ENCODE data around the gene CBARP. TPM values are rescaled to one million over a fixed set of nuclear protein-coding genes. Genes with fewer than 3 reads are reported as not detected.

CBARP gene
- total RNA-seq, 1 experiment from 2014 or later: 5.6 TPM

DNA sequence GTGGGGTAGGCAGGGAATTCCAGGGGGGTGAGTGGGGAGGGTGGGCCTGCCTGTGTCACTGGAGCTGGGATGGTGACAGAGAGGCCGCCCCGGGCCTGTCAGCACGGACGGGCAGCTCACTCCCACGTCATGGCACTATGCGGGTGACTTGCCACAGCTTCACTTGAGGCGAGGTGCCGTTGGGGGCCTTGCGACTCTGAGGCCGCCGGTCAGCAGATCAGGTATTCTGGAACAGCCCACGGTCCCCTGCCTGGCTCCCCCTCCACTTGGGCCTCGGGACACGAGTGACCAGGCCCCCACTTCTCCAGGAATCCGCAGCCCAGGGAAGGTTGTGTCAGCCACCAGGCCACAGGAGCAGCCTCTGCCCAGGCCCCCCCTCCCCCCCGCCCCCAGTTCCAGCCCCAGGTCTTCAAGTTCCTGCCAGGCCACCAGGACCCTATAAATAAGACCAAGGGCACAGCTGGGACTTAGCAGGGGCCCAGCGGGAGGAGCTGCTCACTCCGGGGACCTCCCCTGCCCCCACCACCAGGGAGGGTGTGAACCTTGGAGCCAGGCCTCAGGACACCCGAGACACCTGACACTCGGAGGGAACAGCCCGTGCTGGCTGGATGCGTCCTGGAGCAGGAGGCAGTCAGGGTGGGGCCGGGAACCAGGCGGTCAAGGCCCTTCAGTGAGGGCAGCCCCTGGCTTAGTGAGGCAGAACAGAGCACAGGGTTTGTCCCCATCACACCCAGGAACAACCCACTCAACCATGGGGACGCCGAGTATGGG lies 7.9 kb upstream of the CBARP start:
- no peak for DNase-seq (ENCODE audit: low spot score)

DNA sequence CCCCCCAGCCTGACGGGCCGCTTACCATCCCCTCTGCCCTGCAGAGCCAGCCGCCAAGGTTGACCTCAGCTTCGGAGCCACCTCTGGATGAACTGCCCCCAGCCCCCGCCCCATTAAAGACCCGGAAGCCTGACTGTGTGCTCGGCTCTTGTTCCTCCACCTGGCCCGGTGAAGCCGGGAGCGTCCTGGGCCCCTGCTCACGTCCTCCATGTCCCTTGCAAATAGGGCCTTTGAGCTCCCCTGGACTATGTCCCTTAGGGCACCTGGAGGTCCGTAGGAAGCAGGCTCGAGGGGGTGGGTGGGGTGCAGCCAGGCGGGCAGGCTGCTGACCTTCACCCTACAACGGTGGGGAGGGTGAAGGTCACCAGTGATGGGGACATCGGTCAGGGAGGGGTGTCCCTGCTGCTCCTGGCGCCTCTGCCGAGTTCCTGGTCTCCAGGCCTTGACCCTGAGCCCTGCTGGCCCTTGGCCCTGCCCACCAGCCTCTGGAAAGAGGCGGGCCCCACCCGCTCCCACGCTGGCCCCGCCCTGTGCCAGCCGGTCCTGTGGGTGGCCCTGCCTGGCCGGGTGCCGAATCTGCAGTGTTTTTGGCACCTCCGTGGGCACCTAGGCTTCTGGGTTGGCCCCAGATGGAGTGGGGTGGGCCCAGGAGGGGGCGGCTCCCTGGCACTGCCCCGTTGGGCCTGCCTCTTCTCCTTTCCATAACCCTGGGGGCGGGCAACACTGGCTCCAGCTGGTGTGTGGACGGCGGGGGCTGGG lies 7.1 kb upstream of the CBARP start:
- DNase-seq (ENCODE audit: low spot score): no peak
- in situ Hi-C loops (cut with HindIII; ENCODE audit: low sequenced_read_pairs): no loop called here

More for the DNA sequence above, 7.9 kb upstream of the CBARP start:
- in situ Hi-C loops (cut with HindIII; ENCODE audit: low sequenced_read_pairs): no loop called here

DNA sequence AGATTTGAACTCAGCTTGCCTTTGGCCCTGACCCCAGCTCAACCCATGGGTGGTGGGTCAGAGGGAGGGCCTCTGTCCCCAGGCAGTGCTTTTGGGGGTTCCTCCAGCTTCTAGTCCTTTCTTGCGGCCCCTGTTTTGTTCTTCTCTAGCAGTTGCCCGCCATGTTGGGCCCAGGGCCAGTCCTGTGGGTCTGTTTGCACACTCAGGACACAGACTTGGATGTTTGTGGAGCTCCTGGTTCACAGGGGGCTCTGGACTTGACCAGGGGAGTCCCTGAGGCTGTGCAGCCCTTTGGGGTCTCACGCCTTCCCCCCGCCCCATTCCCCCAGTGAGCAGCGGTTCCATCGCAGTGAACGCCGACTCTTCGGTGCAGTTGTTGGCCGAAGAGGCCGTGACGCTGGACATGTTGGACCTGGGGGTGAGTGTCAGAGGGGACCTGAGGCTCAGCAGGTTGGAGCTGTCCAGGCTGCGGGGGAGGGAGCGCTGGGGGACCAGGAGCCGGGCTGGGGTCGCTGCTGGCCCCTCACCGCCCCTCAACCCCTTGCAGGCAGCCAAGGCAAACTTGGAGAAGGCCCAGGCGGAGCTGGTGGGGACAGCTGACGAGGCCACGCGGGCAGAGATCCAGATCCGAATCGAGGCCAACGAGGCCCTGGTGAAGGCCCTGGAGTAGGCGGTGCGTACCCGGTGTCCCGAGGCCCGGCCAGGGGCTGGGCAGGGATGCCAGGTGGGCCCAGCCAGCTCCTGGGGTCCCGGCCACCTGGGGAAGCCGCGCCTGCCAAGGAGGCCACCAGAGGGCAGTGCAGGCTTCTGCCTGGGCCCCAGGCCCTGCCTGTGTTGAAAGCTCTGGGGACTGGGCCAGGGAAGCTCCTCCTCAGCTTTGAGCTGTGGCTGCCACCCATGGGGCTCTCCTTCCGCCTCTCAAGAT lies 6.2 kb upstream of the CBARP start:
- peak; percentile 90 for DNase-seq (ENCODE audit: low spot score)
- in situ Hi-C loops (cut with HindIII; ENCODE audit: low sequenced_read_pairs): no loop called here

DNA sequence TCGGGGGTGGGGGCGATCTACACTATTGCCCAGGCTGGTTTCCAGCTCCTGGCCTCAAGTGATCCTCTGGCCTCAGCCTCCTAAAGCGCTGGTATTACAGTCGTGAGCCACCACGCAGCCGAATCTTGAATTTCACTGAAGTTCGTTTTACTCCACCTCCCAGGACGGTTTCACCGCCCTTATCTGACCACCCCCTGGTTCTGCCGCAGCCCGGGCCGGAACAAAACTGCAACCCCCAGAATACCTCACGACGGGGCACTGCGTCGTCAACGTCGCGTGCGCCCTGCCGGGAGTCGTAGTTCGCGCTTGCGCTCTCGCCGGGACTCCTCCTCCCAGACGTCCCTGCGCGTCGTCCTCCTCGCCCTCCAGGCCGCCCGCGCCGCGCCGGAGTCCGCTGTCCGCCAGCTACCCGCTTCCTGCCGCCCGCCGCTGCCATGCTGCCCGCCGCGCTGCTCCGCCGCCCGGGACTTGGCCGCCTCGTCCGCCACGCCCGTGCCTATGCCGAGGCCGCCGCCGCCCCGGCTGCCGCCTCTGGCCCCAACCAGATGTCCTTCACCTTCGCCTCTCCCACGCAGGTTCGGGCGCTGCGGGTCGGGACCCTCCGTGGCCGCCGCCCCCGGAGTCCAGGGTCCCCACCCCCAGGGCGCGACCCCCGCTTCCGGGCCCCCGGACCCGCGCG lies 3.8 kb upstream of the CBARP start, which contains the start of gene ATP5F1D:
ATP5F1D (plus strand) TSS at position 335 of the 679 bp plus-strand sequence; CDS start at position 435, 100 bp downstream.
- in situ Hi-C loops (cut with HindIII; ENCODE audit: low sequenced_read_pairs): no loop called here
- peak; percentile 92 for DNase-seq (ENCODE audit: low spot score)

DNA sequence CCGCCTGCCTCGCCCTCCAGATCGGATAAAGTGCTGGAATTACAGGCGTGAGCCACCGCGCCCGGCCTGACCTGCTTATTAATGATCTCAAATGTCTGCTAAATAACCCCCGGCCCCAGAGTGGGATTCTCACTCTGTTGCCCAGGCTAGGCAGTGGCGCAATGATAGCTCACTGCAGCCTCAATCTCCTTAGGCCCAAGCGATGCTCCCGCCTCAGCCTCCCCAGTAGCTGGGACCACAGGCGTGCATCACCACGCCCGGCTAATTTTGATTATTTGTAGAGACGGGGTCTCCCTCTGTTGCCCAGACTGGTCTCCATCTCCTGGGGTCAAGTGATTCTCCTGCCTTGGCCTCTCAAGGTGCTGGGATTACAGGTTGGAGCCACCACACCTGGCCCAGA lies 3.1 kb upstream of the CBARP start:
- in situ Hi-C loops (cut with HindIII; ENCODE audit: low sequenced_read_pairs): no loop called here
- DNase-seq (ENCODE audit: low spot score): no peak

DNA sequence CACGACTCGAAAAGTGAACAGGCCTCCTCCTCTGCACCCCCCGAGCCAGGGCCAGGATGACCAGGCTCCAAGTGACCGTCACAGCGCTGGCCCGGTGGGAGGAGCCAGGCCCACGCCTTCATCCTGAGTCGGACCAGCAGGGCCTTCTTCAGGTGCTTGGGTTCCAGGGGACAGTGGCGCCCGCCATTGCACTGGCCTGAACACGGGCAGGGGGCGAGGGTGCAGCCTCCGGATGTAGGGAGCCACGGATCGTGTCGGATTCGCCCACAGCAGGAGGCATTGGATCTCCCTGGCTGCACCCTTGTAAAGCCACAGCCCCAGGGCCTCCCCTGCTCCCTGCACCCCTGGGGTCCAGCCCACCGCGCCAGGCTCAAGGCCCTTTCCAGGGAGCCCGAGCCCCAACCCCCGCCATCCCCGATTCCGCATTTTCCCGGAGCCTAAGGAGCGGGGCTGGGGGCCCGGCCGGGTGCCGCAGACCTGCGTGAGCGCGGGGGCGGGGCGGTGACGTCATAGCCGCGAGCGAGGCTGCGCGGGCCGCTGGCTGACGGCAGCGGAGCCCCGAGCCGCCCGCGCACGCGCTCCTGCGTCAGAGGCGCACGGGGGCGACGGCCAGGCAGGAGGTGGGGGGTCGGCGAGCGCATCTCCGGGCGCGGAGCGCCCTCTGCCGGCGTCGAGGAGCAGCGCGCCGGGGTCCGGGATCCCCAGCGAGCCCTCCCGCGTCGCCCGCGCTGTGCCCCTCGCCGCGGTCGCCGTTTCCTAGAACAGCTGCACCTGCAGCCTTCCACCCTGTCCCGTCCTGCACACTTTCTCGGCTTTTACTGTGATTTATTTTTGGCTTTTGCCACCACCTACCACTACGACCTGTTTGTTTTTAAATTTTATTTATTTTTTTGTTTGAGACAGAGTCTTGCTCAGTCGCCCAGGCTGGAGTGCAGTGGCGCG lies 2.3 kb upstream of the CBARP start:
- in situ Hi-C loops (cut with HindIII; ENCODE audit: low sequenced_read_pairs): no loop called here
- peak; percentile 86 for DNase-seq (ENCODE audit: low spot score)

DNA sequence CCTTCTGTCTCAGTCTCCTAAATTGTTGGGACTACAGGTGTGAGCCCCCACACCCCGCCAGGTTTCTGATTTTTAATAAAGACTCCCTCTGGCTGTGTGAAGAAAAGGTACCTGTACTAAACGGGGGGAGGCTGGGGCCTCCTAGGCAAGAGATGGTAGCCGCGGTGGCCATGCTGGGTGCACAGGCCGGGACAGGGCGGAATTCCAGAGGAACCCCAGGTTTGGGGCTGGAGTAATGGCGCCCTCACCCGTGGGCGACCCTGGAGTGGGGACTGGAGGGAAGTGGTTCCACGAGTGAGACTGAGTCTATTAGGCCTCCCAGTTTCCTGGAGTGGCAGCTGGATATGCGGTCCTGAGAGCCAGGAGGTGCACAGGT lies 1.6 kb upstream of the CBARP start:
- in situ Hi-C loops (cut with HindIII; ENCODE audit: low sequenced_read_pairs): no loop called here

DNA sequence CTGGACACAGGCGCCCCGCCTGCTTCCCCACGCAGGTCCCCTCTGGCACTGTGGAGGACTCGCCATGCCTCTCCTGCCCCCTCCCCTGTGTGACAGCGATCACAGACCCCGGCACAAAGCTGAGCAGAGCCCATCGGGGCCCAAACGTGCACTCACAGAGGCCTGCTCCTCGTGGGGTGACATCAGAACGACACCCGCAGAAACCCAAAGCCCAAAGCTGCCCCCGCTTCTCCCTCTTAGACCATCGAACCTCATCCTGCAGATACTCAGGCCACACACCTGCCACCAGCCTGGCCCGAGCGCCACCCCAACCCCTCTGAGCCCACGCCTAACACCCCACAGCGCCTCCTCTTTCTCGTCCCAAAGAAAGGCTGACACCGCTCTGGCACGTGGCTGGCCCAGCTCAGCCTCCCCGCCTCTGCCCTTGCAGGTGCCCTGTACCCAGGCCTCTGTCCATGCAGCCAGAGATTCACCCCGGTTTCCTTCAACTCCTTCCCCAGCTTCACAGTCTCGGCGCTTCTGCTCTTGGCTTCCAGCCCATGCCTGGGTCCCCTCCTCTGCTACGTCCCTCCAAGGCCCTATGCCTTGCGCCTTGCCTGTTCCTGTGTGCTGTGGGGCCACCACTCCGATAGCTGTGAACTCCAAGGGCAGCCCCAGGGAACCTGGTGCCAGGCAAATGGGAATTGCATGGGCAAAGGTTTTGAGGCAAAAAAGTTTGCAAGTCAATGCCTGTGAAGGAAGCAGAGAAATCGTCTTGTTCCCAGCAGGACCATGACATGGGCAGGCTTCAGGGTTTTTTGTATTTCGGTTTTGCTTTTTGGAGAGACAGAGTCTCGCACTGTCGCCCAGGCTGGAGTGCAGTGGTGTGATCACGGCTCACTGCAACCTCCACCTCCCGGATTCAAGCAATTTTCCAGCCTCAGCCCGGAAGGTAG lies 831 bp upstream of the CBARP start:
- in situ Hi-C loops (cut with HindIII; ENCODE audit: low sequenced_read_pairs): no loop called here
- DNase-seq (ENCODE audit: low spot score): no peak

More for the DNA sequence above, 1.6 kb upstream of the CBARP start:
- DNase-seq (ENCODE audit: low spot score): no peak

DNA sequence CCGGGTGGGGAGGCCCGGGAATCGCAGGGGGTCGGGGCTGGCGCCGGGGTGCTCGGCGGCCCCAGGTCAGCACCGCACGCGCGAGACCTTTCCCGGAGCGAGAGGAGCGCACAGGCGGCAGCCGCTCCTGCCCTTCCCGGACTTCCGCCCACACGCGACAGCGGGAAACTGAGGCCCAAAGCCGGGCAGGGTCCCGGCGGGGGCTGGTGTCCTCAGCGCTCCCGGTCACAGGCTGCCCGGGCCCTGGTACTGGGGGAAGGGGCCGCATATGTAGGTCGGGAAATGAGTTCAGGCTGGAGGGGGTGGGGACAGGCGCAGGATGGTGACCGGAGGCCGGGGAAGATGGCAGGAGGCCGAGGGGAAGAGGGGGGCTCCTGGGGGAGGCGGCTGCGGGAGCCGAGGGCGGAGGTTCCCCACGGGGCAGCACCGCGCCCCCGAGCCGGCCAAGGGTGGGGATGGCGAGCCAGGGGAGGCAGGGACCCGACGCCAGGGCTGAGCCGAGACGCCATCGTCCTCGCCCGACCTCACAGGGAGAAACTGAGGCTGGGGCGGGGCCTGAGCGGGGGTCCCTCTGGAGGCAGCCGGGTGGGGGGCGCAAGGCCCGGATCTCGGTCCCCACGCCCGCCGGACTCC lies 662 bp downstream of the CBARP start:
- in situ Hi-C loops (cut with HindIII; ENCODE audit: low sequenced_read_pairs): no loop called here
- DNase-seq (ENCODE audit: low spot score): no peak

DNA sequence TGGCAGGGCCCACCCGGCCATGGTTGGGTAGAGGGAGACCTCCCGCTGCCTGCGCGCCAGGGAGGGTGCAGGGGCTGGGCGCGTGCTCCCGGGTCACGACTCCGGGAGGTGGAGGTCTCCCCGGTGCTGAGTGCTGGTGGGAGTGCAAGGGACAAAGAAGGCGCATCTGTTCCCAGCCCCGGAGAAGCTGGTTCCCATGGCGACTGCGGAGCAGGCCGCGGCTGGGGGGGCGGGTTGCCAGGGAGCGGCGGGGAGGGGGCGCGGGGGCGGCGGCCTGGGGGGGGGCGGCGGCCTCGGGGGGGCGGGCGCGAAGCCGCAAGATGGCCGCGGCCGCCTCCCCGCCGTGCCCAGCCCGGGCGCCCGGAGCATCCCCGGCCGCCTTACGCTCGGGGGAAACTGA lies 1.2 kb downstream of the CBARP start:
- in situ Hi-C loops (cut with HindIII; ENCODE audit: low sequenced_read_pairs): no loop called here
- no peak for DNase-seq (ENCODE audit: low spot score)

DNA sequence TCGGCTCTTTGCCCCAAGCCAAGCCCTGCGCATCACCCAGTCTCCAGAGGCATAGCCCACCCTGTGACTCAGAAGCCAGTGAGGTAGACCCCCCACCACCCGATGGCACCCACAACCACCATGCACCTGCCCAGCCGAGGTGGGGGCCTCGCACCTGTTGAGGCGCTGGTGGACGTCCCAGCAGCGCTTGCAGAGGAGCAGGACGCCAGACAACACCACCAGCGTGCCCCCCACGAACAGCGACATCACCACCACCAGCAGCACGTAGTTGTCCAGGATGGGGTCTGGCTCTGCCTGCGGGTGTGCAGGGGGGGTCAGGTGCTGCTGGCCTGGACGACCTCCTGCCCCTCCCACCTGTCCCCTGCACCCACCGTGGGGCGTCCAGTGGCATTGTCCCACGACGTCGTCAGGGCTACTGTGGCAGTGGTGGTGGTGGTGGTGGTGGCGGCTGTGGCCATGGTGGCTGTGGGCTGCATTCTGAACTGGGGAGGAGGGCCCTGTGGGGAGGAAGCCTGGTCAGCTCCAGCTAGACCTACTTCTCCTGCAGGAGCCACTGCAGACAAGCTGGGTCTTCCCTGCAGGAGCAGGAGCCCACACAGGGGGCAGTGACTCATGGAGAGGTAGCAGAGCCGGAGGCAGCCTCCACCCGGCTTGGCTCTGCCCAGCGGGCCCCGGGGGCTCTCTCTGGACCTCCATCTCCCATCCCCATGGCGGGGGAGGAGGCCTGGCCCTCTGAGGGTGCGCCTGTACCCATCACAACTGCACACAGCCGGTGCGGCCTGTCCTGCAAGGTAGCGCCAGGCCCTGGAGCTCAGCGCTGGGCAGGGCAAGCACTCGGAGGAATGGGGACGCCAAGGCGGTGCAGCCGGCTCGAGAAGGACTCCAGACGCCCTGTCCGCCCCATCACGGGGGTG lies 1.9 kb downstream of the CBARP start:
- DNase-seq (ENCODE audit: low spot score): no peak
- in situ Hi-C loops (cut with HindIII; ENCODE audit: low sequenced_read_pairs): no loop called here

DNA sequence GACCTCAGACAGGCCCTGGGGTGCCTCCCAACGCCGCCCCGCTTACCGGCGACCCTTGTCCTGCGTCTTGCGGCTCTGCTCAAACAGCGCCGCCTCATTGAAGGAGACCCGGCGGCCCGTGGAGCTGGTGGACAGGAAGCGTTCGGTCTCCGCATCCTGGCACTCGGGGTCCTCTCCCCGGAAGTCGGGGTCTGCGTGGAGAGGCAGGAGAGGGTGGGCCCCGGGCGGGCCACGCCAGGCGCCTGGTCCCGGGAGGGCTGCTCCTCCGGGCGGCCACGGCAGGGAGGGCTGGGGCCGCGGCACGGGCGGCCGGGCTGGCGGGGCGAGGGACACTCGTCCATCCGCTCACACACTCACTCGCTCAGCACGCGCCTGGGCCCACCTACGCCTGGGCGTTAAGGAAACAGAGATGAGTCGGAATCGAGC lies 2.8 kb downstream of the CBARP start:
- DNase-seq (ENCODE audit: low spot score): no peak
- in situ Hi-C loops (cut with HindIII; ENCODE audit: low sequenced_read_pairs): no loop called here

DNA sequence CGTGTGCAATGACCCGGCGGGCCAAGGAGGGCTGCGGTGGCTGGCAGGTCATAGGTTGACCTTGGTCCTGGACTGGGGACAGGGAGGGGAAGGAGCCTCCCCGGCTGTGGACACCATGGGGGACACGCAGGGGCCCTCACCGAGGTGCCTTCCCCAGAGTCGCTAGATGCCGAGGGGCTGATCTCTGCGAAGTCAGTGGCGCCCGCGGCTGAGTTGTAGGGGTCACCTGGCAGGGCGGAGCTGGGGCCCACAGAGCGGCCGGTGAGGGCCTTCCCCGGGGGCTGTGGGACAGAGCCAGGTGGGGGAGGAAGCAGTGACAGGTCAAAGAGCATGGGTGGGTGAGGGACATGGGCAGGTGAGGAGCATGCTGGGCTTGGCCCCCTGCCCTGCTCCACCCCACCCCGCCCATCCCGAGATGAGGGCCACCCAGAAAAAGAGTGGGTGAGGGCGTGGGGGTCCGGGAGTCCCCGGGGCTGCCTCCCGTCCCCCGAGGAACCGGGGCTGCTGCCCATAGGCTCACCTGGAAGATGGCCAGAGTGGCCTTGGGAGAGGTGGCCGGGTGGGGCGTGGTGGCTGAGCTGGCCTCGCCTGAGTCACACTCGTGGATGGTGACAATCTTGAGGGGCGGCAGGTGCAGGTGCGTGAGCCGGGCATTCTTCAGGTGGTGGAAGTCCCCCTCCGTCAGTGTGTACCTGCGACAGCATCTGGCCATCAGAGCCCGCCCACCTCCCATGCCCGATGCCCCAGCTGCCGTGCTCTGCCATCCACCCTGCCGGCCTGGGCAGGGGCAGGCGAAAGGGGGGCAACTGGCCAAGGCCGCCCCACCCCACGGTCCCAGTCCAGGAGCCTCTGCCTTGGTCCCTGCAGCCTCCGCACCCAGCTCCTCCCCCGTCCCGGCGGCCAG lies 3.5 kb downstream of the CBARP start:
- in situ Hi-C loops (cut with HindIII; ENCODE audit: low sequenced_read_pairs): no loop called here
- DNase-seq (ENCODE audit: low spot score): no peak

DNA sequence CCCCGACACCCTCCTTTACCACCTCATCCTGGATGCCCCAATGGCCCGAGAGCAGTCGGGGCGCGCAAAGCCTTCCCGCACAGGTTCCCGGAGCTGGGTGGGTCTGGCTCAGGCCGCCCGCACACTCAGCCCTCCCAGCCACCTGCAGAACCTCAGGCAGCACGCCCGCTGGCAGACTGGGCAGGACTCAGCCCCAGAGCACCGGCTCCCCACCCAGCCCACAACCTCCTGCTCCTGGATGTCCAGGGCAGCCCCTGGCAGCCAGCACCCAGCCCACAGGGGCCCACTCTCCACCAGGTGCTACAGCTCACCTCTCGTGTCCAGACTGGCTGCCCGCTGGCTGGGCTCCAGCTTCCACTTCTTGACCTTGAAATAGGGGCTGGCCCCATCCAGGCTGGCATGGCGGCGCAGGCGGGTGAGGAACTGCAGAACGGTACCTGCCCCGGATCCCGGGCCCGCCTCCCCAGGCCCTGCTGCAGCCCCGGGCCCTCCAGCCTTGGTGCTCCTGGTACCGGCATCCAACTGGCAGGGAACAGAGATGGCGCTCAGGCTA lies 4.6 kb downstream of the CBARP start:
- in situ Hi-C loops (cut with HindIII; ENCODE audit: low sequenced_read_pairs): no loop called here
- DNase-seq (ENCODE audit: low spot score): no peak

Data from G401 (cell line).